Measurements from ENCODE around the gene HHIPL1. TPM values are rescaled to one million over a fixed set of nuclear protein-coding genes. Genes with fewer than 3 reads are reported as not detected.
"Not testable (repeated sequence)": the region's sequence is repeated elsewhere in the genome, so short reads cannot be mapped to it uniquely, and the experiment has no call there.

HHIPL1 gene
- total RNA-seq, 1 donor, result 4.4 TPM

- no peak for DNase-seq (ENCODE audit: low read depth)
- no peak overlapping the region for H3K4me3 ChIP-seq (ENCODE audit: low read depth, low read length)
- no peak for TF ChIP-seq CTCF (IDR thresholded peaks at IDR 0.05; ENCODE audit: insufficient read depth, low read length)
These were observed 11.0 kb upstream of the HHIPL1 start for GRCh38 chr14:99633918-99634317.

GRCh38 chr14:99634443-99634842 lies 10.5 kb upstream of the HHIPL1 start:
- no peak overlapping the region for H3K4me3 ChIP-seq (ENCODE audit: low read depth, low read length)
- DNase-seq (ENCODE audit: low read depth), result no peak
- TF ChIP-seq CTCF (IDR thresholded peaks at IDR 0.05; ENCODE audit: insufficient read depth, low read length), result no peak

GRCh38 chr14:99635116-99635515 lies 9.8 kb upstream of the HHIPL1 start:
- no peak for TF ChIP-seq CTCF (IDR thresholded peaks at IDR 0.05; ENCODE audit: insufficient read depth, low read length)
- no peak for DNase-seq (ENCODE audit: low read depth)
- H3K4me3 ChIP-seq (ENCODE audit: low read depth, low read length), result no peak overlapping the region

DNA sequence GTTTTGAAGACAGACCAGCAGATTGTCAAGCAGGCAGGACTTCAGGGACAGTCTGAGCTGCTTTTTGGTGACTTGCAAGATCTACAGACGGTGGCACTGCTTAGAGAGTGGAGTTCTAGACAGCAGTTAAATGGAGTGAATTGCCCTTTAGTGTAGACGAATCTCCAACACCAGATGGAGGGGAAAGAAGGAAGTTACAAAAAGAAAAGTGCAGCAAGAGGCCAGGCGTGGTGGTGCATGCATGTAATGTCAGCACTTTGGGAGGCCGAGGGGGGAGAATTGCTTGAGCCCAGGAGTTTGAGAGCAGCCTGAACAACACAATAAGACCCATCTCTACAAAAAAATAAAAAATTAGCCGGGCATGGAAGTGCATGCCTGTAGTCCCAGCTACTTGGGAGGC lies 8.4 kb upstream of the HHIPL1 start:
- H3K4me3 ChIP-seq (ENCODE audit: low read depth, low read length), result no peak overlapping the region
- no peak for DNase-seq (ENCODE audit: low read depth)
- no peak for TF ChIP-seq CTCF (IDR thresholded peaks at IDR 0.05; ENCODE audit: insufficient read depth, low read length)

DNA sequence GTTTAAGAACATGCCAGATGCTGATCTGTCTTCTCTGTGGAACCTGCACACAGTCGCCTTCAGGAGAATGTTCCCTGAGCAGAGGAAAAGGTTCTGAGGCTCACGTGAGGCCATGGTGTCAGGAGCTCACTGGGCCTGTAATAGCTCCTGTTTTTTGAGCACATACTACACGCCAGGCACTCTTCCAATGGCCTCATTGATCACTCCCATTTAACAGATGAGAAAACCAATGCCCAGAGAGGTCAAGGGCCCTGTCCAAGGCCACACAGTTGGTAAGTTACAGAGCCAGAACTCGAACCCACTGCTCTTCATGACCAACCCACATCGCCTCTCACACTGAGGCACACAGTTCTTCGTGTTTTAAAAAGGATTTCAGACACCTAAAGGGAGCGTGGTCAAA lies 7.3 kb upstream of the HHIPL1 start:
- no peak for DNase-seq (ENCODE audit: low read depth)

GRCh38 chr14:99642771-99643170 lies 2.2 kb upstream of the HHIPL1 start:
- H3K4me3 ChIP-seq (ENCODE audit: low read depth, low read length); DNase-seq (ENCODE audit: low read depth): not testable (repeated sequence)

More for the DNA sequence above, 7.3 kb upstream of the HHIPL1 start:
- no peak overlapping the region for H3K4me3 ChIP-seq (ENCODE audit: low read depth, low read length)
- TF ChIP-seq CTCF (IDR thresholded peaks at IDR 0.05; ENCODE audit: insufficient read depth, low read length), result no peak

DNA sequence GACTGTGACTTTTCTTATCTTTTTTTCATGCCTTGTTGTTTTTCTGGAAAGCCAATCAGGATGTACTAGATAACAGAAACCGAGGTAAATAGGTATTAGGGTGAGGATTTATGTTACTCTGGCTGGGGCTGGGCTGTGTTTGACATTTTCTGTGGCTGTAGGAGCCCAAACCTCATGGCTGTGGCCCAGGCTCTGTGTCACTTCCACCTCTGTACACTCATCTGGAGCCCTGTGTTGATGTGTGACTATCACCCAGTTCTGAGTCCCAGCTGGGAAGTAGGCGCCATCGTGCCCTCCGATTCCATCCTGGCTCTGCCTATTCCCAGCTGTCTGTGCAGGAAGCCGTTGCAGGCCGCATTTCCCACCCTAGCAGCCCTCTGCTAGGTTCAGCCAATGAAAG lies 1.6 kb upstream of the HHIPL1 start:
- TF ChIP-seq CTCF (IDR thresholded peaks at IDR 0.05; ENCODE audit: insufficient read depth, low read length), result no peak
- no peak for DNase-seq (ENCODE audit: low read depth)
- no peak overlapping the region for H3K4me3 ChIP-seq (ENCODE audit: low read depth, low read length)

All from fibroblast of the aortic adventitia (primary cell).